Mononuclear cell (primary cell): ENCODE results near the gene MYO19. TPM values are rescaled to one million over a fixed set of nuclear protein-coding genes. Genes with fewer than 3 reads are reported as not detected.
"Not testable (repeated sequence)": the region's sequence is repeated elsewhere in the genome, so short reads cannot be mapped to it uniquely, and the experiment has no call there.

ENCODE experiments used
- H3K27me3 ChIP-seq: 2 replicates; pipeline ENCODE4 v1.6.0; 2011; ENCODE audit warnings: low read length, control low read depth; ENCODE audit not compliant: insufficient read depth
- H3K4me1 ChIP-seq: 2 replicates; pipeline ENCODE4 v1.5.1; 2011; ENCODE audit warnings: mild to moderate bottlenecking, low read length, control low read depth; ENCODE audit not compliant: insufficient read depth
- H3K4me3 ChIP-seq: 2 replicates; pipeline ENCODE4 v1.5.1; 2011; ENCODE audit warnings: mild to moderate bottlenecking, low read length, moderate library complexity
- H3K9me3 ChIP-seq: 2 replicates; pipeline ENCODE4 v1.5.1; 2011; ENCODE audit warnings: low read depth, mild to moderate bottlenecking, control low read depth, low read length
- total RNA-seq: library from RNA; depleted of rRNA; stranded (reverse); fragments of >200 nt; gene quantifications from one replicate; pipeline ENCODE4 v1.2.3, GENCODE V29; 2012

MYO19 gene
- total RNA-seq, 1 donor = 36.8 TPM

- H3K9me3 ChIP-seq = no peaks in the 10 kb centered on the region
- peaks cover 18% of the 10 kb centered on the region for H3K27me3 ChIP-seq
- no peaks in the 10 kb centered on the region for H3K4me1 ChIP-seq
- no peak overlapping the region for H3K4me3 ChIP-seq
These were observed 65.6 kb downstream of the MYO19 start for GRCh38 chr17:36468903-36469635.

- H3K4me3 ChIP-seq = no peak overlapping the region
- no peaks in the 10 kb centered on the region for H3K9me3 ChIP-seq
- H3K27me3 ChIP-seq = peaks cover 23% of the 10 kb centered on the region
- H3K4me1 ChIP-seq = no peaks in the 10 kb centered on the region
These were observed 69.9 kb downstream of the MYO19 start for GRCh38 chr17:36464765-36465088.

- H3K27me3 ChIP-seq = peaks cover 23% of the 10 kb centered on the region
- H3K9me3 ChIP-seq = no peaks in the 10 kb centered on the region
- H3K4me3 ChIP-seq = no peak overlapping the region
- H3K4me1 ChIP-seq = no peaks in the 10 kb centered on the region
These were observed 70.5 kb downstream of the MYO19 start for GRCh38 chr17:36463916-36464764.

GRCh38 chr17:36461330-36462110, 73.1 kb downstream of the MYO19 start:
- no peak overlapping the region for H3K4me3 ChIP-seq
- no peaks in the 10 kb centered on the region for H3K9me3 ChIP-seq
- peaks cover 15% of the 10 kb centered on the region for H3K27me3 ChIP-seq
- H3K4me1 ChIP-seq = no peaks in the 10 kb centered on the region

- no peaks in the 10 kb centered on the region for H3K9me3 ChIP-seq
- H3K4me1 ChIP-seq = no peaks in the 10 kb centered on the region
- no peak overlapping the region for H3K4me3 ChIP-seq
- peaks cover 13% of the 10 kb centered on the region for H3K27me3 ChIP-seq
These were observed 74.3 kb downstream of the MYO19 start for GRCh38 chr17:36460265-36460937.

- peaks cover 6% of the 10 kb centered on the region for H3K27me3 ChIP-seq
- H3K4me3 ChIP-seq = no peak overlapping the region
- no peaks in the 10 kb centered on the region for H3K9me3 ChIP-seq
- no peaks in the 10 kb centered on the region for H3K4me1 ChIP-seq
These were observed 75.1 kb downstream of the MYO19 start for GRCh38 chr17:36459601-36460000.

- H3K27me3 ChIP-seq = peaks cover 6% of the 10 kb centered on the region
- H3K4me1 ChIP-seq = no peaks in the 10 kb centered on the region
- H3K9me3 ChIP-seq = no peaks in the 10 kb centered on the region
- no peak overlapping the region for H3K4me3 ChIP-seq
These were observed 75.6 kb downstream of the MYO19 start for GRCh38 chr17:36459045-36459444.

- not testable (repeated sequence) for H3K4me3 ChIP-seq, H3K9me3 ChIP-seq, H3K4me1 ChIP-seq, H3K27me3 ChIP-seq
These were observed 77.0 kb downstream of the MYO19 start for GRCh38 chr17:36457701-36458100.

GRCh38 chr17:36452888-36453287, 81.8 kb downstream of the MYO19 start:
- H3K27me3 ChIP-seq, H3K9me3 ChIP-seq, H3K4me1 ChIP-seq, H3K4me3 ChIP-seq: not testable (repeated sequence)

GRCh38 chr17:36449997-36450396, 84.7 kb downstream of the MYO19 start:
- H3K4me1 ChIP-seq, H3K4me3 ChIP-seq, H3K27me3 ChIP-seq, H3K9me3 ChIP-seq: not testable (repeated sequence)

Other genes with a start within 250 kb of the MYO19 start
- not detected for gene TBC1D3G, start 211.0 kb downstream of the MYO19 start, total RNA-seq
- gene TBC1D3H, start 146.4 kb downstream of the MYO19 start, total RNA-seq = not detected
- gene ZNHIT3, start 48.2 kb downstream of the MYO19 start, total RNA-seq = 42.8 TPM
- 2.6 TPM for gene PIGW, start 119 bp upstream of the MYO19 start, total RNA-seq
- gene GGNBP2, start 10.1 kb upstream of the MYO19 start, total RNA-seq = 177 TPM
- 1.8 TPM for gene DHRS11, start 57.0 kb upstream of the MYO19 start, total RNA-seq
- 1.5 TPM for gene MRM1, start 66.7 kb upstream of the MYO19 start, total RNA-seq